ENCODE measurements around the gene NCOA3.

NCOA3 gene

GRCh38 chr20:47648943-47649342, 147.3 kb downstream of the NCOA3 start:
- DNase-seq = no peak

GRCh38 chr20:47652301-47652700, 150.6 kb downstream of the NCOA3 start:
- no peak for DNase-seq

- DNase-seq = no peak
Measured at GRCh38 chr20:47652794-47653193, 151.1 kb downstream of the NCOA3 start.

GRCh38 chr20:47653869-47654268, 152.2 kb downstream of the NCOA3 start:
- no peak for DNase-seq

- no peak for DNase-seq
Measured at GRCh38 chr20:47654370-47654769, 152.7 kb downstream of the NCOA3 start.

GRCh38 chr20:47655635-47656034, 153.9 kb downstream of the NCOA3 start:
- DNase-seq = no peak

- no peak for DNase-seq
Measured at GRCh38 chr20:47656318-47656717, 154.6 kb downstream of the NCOA3 start.

- DNase-seq = peak; percentile 21
Measured at GRCh38 chr20:47659904-47660601, 158.4 kb downstream of the NCOA3 start.

GRCh38 chr20:47660602-47660905, 158.9 kb downstream of the NCOA3 start:
- DNase-seq = no peak

GRCh38 chr20:47660983-47661700, 159.5 kb downstream of the NCOA3 start:
- DNase-seq = no peak

- DNase-seq = no peak
Measured at GRCh38 chr20:47661714-47662113, 160.0 kb downstream of the NCOA3 start.

- no peak for DNase-seq
Measured at GRCh38 chr20:47662483-47663353, 161.0 kb downstream of the NCOA3 start.

- peak; percentile 73 for DNase-seq
Measured at GRCh38 chr20:47663354-47664067, 161.8 kb downstream of the NCOA3 start.

GRCh38 chr20:47664068-47664437, 162.4 kb downstream of the NCOA3 start:
- no peak for DNase-seq

- DNase-seq = no peak
Measured at GRCh38 chr20:47664744-47665143, 163.1 kb downstream of the NCOA3 start.

- no peak for DNase-seq
Measured at GRCh38 chr20:47665221-47665991, 163.7 kb downstream of the NCOA3 start.

GRCh38 chr20:47666304-47666703, 164.6 kb downstream of the NCOA3 start:
- DNase-seq = no peak

- no peak for DNase-seq
Measured at GRCh38 chr20:47667086-47667485, 165.4 kb downstream of the NCOA3 start.

- DNase-seq = no peak
Measured at GRCh38 chr20:47667531-47668312, 166.0 kb downstream of the NCOA3 start.

GRCh38 chr20:47668313-47669151, 166.8 kb downstream of the NCOA3 start:
- DNase-seq = no peak

GRCh38 chr20:47669152-47669425, 167.4 kb downstream of the NCOA3 start:
- no peak for DNase-seq
